Right atrium auricular region (tissue), 2 donors: ENCODE results near the gene SLC2A3. TPM values are rescaled to one million over a fixed set of nuclear protein-coding genes. Genes with fewer than 3 reads are reported as not detected.
"Not testable (repeated sequence)": the region's sequence is repeated elsewhere in the genome, so short reads cannot be mapped to it uniquely, and the experiment has no call there.

Experiments
- DNase-seq: peaks from one replicate; pipeline ENCODE4 v3.0.0-alpha.2; 2019; ENCODE audit warnings: low spot score
- H3K27ac ChIP-seq, 2 donors: fragments of 200-600 bp; sonication (generic); 1 replicate in 1 of 2; 2 replicates in 1 of 2; pipeline ENCODE4 v1.5.1; 2016 to 2019
- H3K27me3 ChIP-seq, 2 donors: fragments of 200-600 bp; sonication (generic); one replicate each; pipeline versions ENCODE4 v1.5.1 to v1.6.0; 2017 to 2019
- H3K36me3 ChIP-seq: fragments of 200-600 bp; sonication (generic); one replicate; pipeline ENCODE4 v1.5.1; 2016
- H3K4me1 ChIP-seq, 2 donors: fragments of 200-600 bp; sonication (generic); one replicate each; pipeline versions ENCODE4 v1.5.1 to v1.6.0; 2017 to 2019
- H3K4me3 ChIP-seq, 2 donors: fragments of 200-600 bp; sonication (generic); 1 replicate in 1 of 2; 2 replicates in 1 of 2; pipeline ENCODE4 v1.5.1; 2017 to 2019; ENCODE audit warnings: mild to moderate bottlenecking in 1 of 2, moderate library complexity in 1 of 2
- H3K9me3 ChIP-seq, 2 donors: fragments of 200-600 bp; sonication (generic); one replicate each; pipeline ENCODE4 v1.5.1; 2019
- total RNA-seq, 2 donors: library from RNA; depleted of rRNA; stranded (reverse); fragments of >200 nt; gene quantifications; one replicate each; pipeline ENCODE4 v1.1.0, GENCODE V29; 2016
- TF ChIP-seq, protein P1 (sequence below), 2 donors: fragments of 200-600 bp; sonication (generic); IDR thresholded peaks; one replicate each; pipeline ENCODE4 v1.5.1; 2019; ENCODE audit warnings: antibody characterized with exemption in 2 of 2

The SLC2A3 gene
- total RNA-seq, 2 donors from 2014 or later: 13.7 to 17.5 TPM

DNA sequence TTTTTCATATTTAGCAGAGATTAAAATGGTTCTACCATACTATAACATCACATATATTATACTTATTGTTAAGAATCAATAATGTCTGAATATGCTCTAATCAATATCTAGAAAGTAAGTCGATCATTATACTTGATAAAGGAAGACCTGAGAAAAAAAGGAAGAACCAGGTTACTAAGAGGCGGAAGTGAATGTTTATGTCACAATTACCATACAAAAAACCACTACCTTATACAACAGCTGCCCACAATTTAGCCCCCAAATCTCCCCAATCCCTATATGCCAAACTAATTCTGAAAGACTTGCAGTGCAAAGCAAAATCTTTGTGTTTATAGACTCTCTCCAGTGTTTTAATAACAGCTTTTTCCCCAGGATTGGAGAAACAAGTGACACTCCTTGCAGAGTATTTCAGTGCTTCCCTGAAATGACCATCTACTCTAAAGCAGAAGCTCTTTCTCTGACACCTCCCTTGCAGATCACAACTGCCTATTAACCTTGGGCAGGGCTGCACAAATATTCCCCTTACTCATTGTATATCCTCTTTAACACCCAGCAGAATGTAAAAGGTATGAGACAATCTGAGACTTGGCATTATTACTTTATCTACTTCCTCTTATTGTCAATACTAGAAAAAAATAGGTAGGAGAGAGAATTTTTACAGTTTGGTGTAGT, 12.7 kb upstream of the SLC2A3 start:
- H3K27me3 ChIP-seq: no peaks in the 10 kb centered on the region
- H3K27ac ChIP-seq: no peak overlapping the region
- no peak for DNase-seq
- TF ChIP-seq, protein P1, sequence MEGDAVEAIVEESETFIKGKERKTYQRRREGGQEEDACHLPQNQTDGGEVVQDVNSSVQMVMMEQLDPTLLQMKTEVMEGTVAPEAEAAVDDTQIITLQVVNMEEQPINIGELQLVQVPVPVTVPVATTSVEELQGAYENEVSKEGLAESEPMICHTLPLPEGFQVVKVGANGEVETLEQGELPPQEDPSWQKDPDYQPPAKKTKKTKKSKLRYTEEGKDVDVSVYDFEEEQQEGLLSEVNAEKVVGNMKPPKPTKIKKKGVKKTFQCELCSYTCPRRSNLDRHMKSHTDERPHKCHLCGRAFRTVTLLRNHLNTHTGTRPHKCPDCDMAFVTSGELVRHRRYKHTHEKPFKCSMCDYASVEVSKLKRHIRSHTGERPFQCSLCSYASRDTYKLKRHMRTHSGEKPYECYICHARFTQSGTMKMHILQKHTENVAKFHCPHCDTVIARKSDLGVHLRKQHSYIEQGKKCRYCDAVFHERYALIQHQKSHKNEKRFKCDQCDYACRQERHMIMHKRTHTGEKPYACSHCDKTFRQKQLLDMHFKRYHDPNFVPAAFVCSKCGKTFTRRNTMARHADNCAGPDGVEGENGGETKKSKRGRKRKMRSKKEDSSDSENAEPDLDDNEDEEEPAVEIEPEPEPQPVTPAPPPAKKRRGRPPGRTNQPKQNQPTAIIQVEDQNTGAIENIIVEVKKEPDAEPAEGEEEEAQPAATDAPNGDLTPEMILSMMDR (IDR thresholded peaks at IDR 0.05): no peak
- H3K4me3 ChIP-seq: no peak overlapping the region
- H3K4me1 ChIP-seq: no peaks in the 10 kb centered on the region
- no peaks in the 10 kb centered on the region for H3K36me3 ChIP-seq
- no peaks in the 10 kb centered on the region for H3K9me3 ChIP-seq

DNA sequence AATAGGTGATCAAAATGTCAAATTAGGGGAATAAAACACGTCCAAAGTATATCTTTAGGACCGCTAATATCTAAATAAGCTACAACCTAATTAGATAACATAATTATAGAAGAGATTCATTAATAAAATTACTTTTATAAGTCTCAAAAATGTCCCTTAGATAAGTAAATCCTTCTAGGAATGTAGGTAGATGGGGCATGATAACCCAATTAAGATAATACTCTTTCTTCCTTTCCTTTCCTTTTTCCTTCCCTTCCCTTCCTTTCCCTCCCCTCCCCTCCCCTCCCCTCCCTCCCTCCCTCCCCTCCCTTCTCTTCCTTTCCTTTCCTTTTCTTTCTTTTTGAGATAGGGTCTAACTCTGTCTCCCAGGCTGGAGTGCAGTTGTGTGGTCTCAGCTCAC, 11.0 kb upstream of the SLC2A3 start:
- no peak for DNase-seq
- no peaks in the 10 kb centered on the region for H3K27me3 ChIP-seq
- TF ChIP-seq, protein P1 (IDR thresholded peaks at IDR 0.05): no peak
- H3K9me3 ChIP-seq: no peaks in the 10 kb centered on the region
- H3K36me3 ChIP-seq: no peaks in the 10 kb centered on the region
- no peak overlapping the region for H3K27ac ChIP-seq
- H3K4me1 ChIP-seq: no peaks in the 10 kb centered on the region
- H3K4me3 ChIP-seq: no peak overlapping the region

DNA sequence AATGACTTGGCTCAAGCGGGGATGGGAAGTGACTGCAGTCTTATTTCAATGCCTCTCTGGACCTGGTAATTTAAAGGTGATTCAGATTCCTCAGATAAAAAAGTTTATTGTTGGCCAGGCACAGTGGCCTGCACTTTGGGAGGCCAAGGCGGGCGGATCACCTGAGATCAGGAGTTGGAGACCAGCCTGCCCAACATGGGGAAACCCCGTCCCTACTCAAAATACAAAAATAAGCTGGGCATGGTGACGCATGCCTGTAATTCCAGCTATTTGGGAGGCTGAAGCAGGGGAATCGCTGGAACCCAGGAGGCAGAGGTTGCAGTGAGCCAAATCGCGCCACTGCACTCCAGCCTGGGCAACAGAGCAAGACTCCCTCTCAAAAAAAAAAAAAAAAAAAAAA, 8.8 kb upstream of the SLC2A3 start:
- not testable (repeated sequence) for H3K27ac ChIP-seq, H3K4me1 ChIP-seq, H3K9me3 ChIP-seq, H3K27me3 ChIP-seq, H3K36me3 ChIP-seq, DNase-seq, H3K4me3 ChIP-seq

DNA sequence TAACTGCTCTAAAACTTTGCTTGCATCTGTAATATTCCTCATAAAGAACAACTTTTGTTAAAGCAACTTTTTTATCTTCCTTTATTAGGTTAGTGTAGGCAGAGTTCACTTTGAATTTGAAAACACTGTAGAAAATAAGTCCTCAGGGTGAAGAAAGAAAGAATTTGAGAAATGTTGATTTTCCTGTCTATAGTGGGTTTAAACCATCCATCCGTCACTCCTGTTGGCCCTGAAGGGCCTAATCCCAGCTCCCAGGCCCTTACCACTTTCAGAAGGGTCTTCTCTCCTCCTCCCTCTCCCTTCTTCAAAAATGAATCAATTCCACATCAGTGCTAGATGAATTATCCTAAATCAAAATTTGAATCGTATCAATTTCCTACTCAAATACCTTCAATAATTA, 4.9 kb upstream of the SLC2A3 start:
- TF ChIP-seq, protein P1 (IDR thresholded peaks at IDR 0.05): no peak
- DNase-seq: no peak

DNA sequence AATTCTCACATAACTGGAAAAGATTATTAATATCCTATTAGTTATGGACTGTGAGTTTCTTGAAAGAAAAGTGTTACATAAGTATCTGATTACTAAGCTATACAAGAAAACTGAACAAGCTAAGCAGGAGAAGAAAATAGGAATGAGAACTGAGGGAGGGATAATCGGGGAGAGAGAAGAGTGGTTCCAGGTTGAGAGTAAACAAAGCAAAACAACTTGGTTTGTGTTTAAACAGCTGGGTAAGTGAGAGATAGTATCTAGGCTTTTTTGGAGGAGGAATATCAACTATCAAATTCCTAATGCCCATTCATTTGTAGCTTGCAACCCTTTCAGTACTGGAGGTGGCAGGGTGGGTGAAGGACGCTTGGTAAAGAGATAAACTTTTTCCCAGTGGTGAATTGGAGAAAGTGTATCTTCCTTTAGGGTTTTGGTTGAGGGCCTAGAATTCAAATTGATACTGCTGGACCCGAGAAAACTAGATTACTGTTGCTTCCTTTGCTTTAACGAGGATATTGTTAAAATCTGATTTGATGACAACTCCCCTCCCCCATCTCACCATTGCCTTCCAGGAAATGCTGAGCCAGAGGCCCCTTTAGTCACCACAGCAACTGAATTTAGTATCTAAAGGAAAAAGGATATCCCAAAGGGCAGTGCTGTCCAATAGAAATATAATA, 2.0 kb upstream of the SLC2A3 start:
- no peak for DNase-seq
- TF ChIP-seq, protein P1 (IDR thresholded peaks at IDR 0.05): peak in 1 of 2 donors; percentile 45
- no peaks in the 10 kb centered on the region for H3K27me3 ChIP-seq
- H3K27ac ChIP-seq: no peak overlapping the region
- no peaks in the 10 kb centered on the region for H3K9me3 ChIP-seq
- no peaks in the 10 kb centered on the region for H3K36me3 ChIP-seq
- H3K4me3 ChIP-seq: no peak overlapping the region
- H3K4me1 ChIP-seq: no peaks in the 10 kb centered on the region

More for the DNA sequence above, 4.9 kb upstream of the SLC2A3 start:
- H3K36me3 ChIP-seq: no peaks in the 10 kb centered on the region
- H3K9me3 ChIP-seq: no peaks in the 10 kb centered on the region
- H3K27ac ChIP-seq: no peak overlapping the region
- H3K4me1 ChIP-seq: no peaks in the 10 kb centered on the region
- no peaks in the 10 kb centered on the region for H3K27me3 ChIP-seq
- H3K4me3 ChIP-seq: no peak overlapping the region

DNA sequence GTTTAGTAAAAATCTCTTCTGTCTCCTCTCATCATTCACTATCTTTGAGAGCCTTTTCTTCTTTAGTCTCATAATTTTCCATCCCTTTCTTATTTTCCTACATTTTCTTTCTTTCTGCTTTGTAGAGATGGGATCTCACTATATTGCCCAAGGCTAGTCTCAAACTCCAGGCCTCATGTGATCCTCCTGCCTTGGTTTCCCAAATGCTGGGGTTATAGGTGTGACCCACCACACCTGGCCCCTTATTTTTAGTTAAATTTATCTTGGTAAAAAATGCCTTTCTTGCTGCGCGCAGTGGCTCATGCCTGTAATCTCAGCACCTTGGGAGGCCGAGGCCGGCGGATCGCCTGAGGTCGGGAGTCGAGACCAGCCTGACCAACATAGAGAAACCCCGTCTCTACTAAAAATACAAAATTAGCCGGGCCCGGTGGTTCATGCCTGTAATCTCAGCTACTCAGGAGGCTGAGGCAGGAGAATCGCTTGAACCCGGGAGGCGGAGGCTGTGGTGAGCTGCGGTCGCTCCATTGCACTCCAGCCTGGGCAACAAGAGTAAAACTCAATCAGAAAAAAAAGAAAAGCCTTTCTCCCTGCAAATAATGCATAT, 996 bp downstream of the SLC2A3 start:
- TF ChIP-seq, protein P1 (IDR thresholded peaks at IDR 0.05): no peak
- H3K4me1 ChIP-seq: no peaks in the 10 kb centered on the region
- H3K4me3 ChIP-seq: peak overlapping the region; percentile 50 to 52
- peak overlapping the region; percentile 81 for H3K27ac ChIP-seq
- DNase-seq: no peak
- peaks cover 27% of the 10 kb centered on the region for H3K36me3 ChIP-seq
- H3K27me3 ChIP-seq: no peaks in the 10 kb centered on the region
- no peaks in the 10 kb centered on the region for H3K9me3 ChIP-seq
